Activated CD8-positive, alpha-beta T cell treated with anti-CD3 and anti-CD28 coated beads for 36 hours (primary cell): ENCODE data around the gene GALNT9. TPM values are rescaled to one million over a fixed set of nuclear protein-coding genes. Genes with fewer than 3 reads are reported as not detected.

Experiments
- ATAC-seq: fragments of 200-7000 bp; cut with Tn5 transposase; one replicate; pipeline ENCODE4 v1.10.0; 2021; ENCODE audit warnings: mild to moderate bottlenecking, moderate library complexity
- CTCF ChIA-PET: fragments of 350-600 bp; sonication (Branson Sonifier 250); formaldehyde crosslinking; loops from one replicate; lab custom pipeline; 2021; ENCODE audit warnings: antibody characterized with exemption; lab: Charles Lee
- POLR2A ChIA-PET: fragments of 350-600 bp; sonication (Branson Sonifier 250); formaldehyde crosslinking; loops from one replicate; lab custom pipeline; 2021; ENCODE audit warnings: antibody characterized with exemption; lab: Charles Lee
- DNase-seq: peaks from one replicate; pipeline ENCODE4 v3.0.0-alpha.2; 2020
- H3K27ac Mint-ChIP-seq: one replicate; pipeline ENCODE4 v1.8.0; 2021; ENCODE audit warnings: mild to moderate bottlenecking, mixed read lengths
- H3K27me3 Mint-ChIP-seq: one replicate; pipeline ENCODE4 v1.8.0; 2021; ENCODE audit warnings: mixed read lengths
- H3K36me3 Mint-ChIP-seq: one replicate; pipeline ENCODE4 v1.8.0; 2021; ENCODE audit warnings: low read depth, mixed read lengths
- H3K4me1 Mint-ChIP-seq: one replicate; pipeline ENCODE4 v1.8.0; 2021; ENCODE audit warnings: low read depth, mixed read lengths
- H3K4me3 Mint-ChIP-seq: one replicate; pipeline ENCODE4 v1.8.0; 2021; ENCODE audit warnings: mild to moderate bottlenecking, moderate library complexity, mixed read lengths
- H3K9me3 Mint-ChIP-seq: one replicate; pipeline ENCODE4 v1.8.0; 2021; ENCODE audit warnings: mixed read lengths
- intact Hi-C: fragments of 100-400 bp; cut with micrococcal nuclease; formaldehyde crosslinking; loops from one replicate; pipeline ENCODE4 v1.10.0; 2022
- total RNA-seq, 2 experiments: library from RNA; stranded (reverse); gene quantifications; one replicate each; pipeline ENCODE4 v1.2.3, GENCODE V29; 2021
- TF ChIP-seq, protein P1 (sequence below): fragments of 200-600 bp; IDR thresholded peaks from one replicate; pipeline ENCODE4 v1.8.0; 2022; ENCODE audit warnings: antibody characterized with exemption, mild to moderate bottlenecking

GALNT9 gene
- total RNA-seq, 2 experiments from 2014 or later = not detected

DNA sequence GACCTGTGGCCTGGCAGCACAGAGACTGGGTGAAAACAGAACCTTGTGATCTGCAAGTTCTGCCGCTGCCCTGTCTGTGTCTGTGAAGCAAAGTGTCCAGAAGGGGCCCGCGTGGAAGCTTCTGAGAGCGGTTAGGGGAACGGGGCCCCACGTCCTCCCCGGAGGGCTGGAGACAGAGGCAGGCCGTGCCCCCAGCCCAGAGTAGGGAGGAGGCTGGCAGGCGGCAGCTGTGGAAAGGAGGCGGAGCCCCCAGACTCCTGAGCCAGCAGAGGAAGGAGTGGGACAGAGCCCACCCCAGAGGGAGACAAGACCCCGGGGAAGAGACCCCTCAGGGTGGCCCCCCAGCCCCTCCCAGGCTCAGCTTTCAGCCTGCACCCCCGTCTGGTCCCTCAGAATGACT, 49.0 kb downstream of the GALNT9 start:
- DNase-seq (no peak), ATAC-seq (no peak)
- TF ChIP-seq, protein P1, sequence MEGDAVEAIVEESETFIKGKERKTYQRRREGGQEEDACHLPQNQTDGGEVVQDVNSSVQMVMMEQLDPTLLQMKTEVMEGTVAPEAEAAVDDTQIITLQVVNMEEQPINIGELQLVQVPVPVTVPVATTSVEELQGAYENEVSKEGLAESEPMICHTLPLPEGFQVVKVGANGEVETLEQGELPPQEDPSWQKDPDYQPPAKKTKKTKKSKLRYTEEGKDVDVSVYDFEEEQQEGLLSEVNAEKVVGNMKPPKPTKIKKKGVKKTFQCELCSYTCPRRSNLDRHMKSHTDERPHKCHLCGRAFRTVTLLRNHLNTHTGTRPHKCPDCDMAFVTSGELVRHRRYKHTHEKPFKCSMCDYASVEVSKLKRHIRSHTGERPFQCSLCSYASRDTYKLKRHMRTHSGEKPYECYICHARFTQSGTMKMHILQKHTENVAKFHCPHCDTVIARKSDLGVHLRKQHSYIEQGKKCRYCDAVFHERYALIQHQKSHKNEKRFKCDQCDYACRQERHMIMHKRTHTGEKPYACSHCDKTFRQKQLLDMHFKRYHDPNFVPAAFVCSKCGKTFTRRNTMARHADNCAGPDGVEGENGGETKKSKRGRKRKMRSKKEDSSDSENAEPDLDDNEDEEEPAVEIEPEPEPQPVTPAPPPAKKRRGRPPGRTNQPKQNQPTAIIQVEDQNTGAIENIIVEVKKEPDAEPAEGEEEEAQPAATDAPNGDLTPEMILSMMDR = no peak
- H3K27ac Mint-ChIP-seq = no peak overlapping the region
- no peaks in the 10 kb centered on the region for H3K4me1 Mint-ChIP-seq
- H3K4me3 Mint-ChIP-seq = no peak overlapping the region
- H3K36me3 Mint-ChIP-seq = no peaks in the 10 kb centered on the region
- H3K27me3 Mint-ChIP-seq = peaks cover 20% of the 10 kb centered on the region
- ChIA-PET CTCF (no interaction called here), POLR2A (no interaction called here)
- intact Hi-C loops = no loop called here
- no peaks in the 10 kb centered on the region for H3K9me3 Mint-ChIP-seq

DNA sequence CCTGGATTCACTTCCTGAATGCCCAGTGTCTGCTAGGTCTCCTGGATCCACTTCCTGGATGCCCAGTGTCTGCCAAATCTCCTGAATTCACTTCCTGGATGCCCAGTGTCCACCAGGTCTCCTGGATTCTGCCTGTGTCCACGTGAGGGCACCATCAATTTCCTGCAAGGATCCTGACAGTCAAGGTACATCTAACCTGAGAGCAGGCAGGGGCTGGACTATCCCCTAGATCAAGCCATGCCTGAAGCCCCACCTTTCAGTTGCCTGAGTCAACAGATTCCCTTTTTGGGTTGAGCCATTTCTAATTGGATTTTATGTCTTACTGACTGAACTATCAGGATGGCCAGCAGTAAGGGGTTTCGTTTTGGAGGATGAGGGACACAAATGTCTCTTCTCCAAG, 49.5 kb downstream of the GALNT9 start:
- ATAC-seq = no peak

DNA sequence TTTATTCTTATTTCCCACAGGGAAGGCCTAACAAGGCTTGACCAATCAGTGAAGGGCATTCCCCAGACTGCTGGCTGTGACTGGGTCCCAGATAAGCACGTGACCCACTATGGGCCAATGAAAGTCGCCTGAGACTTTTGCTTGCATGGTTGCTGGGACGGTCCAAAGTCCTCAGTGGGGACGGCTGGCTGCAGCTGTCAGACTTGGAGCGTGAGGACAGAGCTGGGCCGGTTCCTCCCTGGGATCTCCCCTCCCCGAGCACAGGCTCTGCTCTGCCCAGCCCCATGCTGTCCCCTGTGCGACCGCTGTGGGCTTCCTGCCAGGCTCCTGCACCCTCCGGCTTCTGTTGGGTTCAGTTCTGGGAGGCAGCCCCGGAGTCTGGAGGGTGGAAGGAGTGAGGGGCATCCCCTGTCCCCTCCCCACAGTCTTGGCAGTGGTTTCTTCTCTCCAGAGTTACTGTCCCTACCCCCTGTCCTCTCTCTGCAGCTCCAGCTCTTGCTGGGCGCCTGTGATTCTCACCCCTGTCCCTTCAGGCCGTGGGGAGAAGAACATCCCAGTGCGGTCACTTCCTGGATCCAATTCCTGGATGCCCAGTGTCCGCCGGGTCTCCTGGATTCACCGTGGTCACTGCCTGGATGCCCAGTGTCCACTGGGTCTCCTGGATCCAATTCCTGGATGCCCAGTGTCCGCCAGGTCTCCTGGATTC, 50.1 kb downstream of the GALNT9 start:
- POLR2A ChIA-PET = no interaction called here
- DNase-seq (no peak), ATAC-seq (no peak)
- CTCF ChIA-PET = no interaction called here
- intact Hi-C loops = no loop called here
- Mint-ChIP-seq H3K4me3 (no peak overlapping the region), H3K4me1 (no peaks in the 10 kb centered on the region), H3K36me3 (no peaks in the 10 kb centered on the region), H3K27ac (no peak overlapping the region), H3K9me3 (no peaks in the 10 kb centered on the region), H3K27me3 (peaks cover 24% of the 10 kb centered on the region)
- TF ChIP-seq, protein P1 = no peak

More for the DNA sequence above, 49.5 kb downstream of the GALNT9 start:
- POLR2A ChIA-PET = no interaction called here
- no peak overlapping the region for H3K27ac Mint-ChIP-seq
- no peaks in the 10 kb centered on the region for H3K4me1 Mint-ChIP-seq
- no peak for DNase-seq
- no peaks in the 10 kb centered on the region for H3K9me3 Mint-ChIP-seq
- H3K36me3 Mint-ChIP-seq = no peaks in the 10 kb centered on the region
- peaks cover 21% of the 10 kb centered on the region for H3K27me3 Mint-ChIP-seq
- CTCF ChIA-PET = no interaction called here
- H3K4me3 Mint-ChIP-seq = no peak overlapping the region
- TF ChIP-seq, protein P1 = no peak
- intact Hi-C loops = no loop called here

DNA sequence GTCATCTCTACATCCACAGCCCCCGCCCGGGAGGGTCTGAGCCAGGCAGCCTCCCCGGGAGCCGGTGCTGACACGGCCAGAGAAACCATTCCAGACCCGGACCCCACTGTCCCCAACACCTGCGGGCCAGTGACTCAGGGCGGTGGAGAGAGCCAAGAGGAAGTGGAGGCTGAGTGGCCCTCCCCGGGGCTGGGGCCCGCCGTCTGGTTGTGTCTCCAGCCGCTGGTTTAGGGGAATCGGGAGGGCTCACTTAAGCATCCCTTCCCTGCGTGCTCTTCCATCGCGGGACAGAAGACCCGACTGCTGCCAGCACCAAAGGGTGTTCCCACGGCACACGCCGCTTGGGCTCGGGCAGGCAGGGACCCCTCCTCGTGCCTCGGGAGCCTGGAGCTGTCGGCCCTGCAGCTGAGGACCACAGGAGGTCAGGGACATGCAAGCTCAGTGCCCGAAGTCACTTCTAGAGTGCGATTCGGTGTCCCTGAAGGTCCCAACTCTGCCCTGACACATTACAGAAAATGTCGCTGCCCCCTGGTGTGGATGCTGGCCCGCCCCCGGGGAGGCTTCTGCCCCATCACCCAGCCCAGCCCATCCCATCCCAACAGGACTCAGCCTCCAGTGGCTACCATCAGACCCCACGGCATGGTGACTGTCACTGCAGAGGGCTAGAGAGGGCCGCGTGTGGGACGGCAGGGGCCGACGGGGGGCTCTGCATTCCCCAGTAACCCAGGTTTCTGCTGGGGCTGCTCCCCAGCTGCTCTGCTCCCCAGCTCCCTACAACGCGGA, 50.8 kb downstream of the GALNT9 start:
- POLR2A ChIA-PET = no interaction called here
- CTCF ChIA-PET = no interaction called here
- Mint-ChIP-seq H3K9me3 (no peaks in the 10 kb centered on the region), H3K36me3 (no peaks in the 10 kb centered on the region), H3K4me3 (no peak overlapping the region), H3K27ac (no peak overlapping the region), H3K4me1 (no peaks in the 10 kb centered on the region), H3K27me3 (peaks cover 17% of the 10 kb centered on the region)
- TF ChIP-seq, protein P1 = no peak
- DNase-seq = no peak
- no peak for ATAC-seq
- intact Hi-C loops = no loop called here

DNA sequence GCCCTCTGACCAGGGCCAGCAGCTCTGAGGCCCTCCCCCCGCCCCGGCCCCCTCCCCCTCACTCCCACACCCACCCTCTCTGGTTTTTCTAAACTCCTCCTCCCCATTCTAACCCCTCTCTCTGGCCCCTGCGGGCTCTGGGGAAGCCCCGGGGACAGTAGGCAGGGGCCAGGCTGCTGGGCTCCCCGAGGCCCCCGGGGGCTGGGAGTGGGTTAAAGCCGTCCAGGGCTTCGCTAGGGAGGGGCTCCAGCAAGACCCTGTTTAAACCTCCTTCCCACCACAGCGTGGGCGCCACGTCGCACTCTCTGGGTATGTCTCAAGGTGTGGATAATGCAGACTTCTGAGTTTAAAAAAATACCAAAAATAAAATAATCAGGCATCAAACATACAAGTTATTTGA, 51.4 kb downstream of the GALNT9 start:
- H3K4me3 Mint-ChIP-seq = no peak overlapping the region
- peaks cover 16% of the 10 kb centered on the region for H3K27me3 Mint-ChIP-seq
- ChIA-PET CTCF (no interaction called here), POLR2A (no interaction called here)
- TF ChIP-seq, protein P1 = no peak
- no peaks in the 10 kb centered on the region for H3K36me3 Mint-ChIP-seq
- no peak for ATAC-seq
- no peaks in the 10 kb centered on the region for H3K4me1 Mint-ChIP-seq
- DNase-seq = no peak
- no peaks in the 10 kb centered on the region for H3K9me3 Mint-ChIP-seq
- intact Hi-C loops = no loop called here
- no peak overlapping the region for H3K27ac Mint-ChIP-seq
